Hepatocyte (in vitro differentiated cells): Measurements from ENCODE around the gene ATP7B.

ENCODE experiments used
- EZH2phosphoT487 ChIP-seq: fragments of 200-600 bp; sonication (generic); IDR thresholded peaks from one replicate; pipeline ENCODE4 v1.6.1; 2018; ENCODE audit warnings: antibody characterized with exemption, mild to moderate bottlenecking, low read depth, moderate library complexity; ENCODE audit not compliant: unreplicated experiment, severe bottlenecking
- TF ChIP-seq, protein P1 (sequence below): fragments of 200-600 bp; sonication (generic); IDR thresholded peaks from 2 replicates; pipeline ENCODE4 v1.5.1; 2016; ENCODE audit warnings: antibody characterized with exemption, mild to moderate bottlenecking; ENCODE audit not compliant: poor library complexity

DNA sequence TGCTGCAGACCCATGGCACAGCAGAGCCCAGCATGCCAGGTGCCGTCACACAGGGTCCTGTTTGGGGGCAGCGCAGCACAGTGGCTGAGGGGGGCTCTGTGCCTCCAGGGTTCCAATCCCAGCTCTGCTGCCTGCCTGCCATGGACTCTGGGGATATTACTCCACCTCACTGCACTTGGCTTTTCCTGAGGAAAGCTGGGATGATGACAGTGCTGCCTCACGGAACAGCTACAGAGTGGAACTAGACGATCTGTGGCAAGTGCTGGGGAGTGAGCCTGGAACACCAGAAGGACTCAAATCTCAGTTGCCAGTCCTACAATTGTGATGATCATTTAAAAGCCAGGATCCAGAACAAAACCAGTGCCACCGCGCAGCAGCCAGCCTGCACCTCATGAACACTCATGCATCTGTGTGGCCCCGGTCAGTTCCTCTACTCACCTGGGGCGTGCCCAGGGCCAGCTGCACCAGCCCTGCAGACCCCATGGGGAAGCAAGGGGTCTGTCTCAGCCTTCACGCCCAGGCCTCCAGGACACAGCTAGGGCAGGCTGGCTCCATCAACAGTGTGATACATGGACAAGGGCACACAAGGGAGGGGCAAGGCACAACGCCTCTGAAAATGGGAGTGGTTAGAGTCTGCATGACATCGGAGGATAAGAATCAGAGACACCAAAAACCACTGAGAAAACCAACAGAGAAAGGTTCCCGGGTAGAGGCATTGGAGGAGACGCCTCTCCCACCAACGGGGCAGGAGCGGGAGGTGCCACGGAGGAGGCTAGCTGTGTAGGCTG lies 55.2 kb downstream of the ATP7B start:
- no peak for TF ChIP-seq EZH2phosphoT487
- TF ChIP-seq, protein P1, sequence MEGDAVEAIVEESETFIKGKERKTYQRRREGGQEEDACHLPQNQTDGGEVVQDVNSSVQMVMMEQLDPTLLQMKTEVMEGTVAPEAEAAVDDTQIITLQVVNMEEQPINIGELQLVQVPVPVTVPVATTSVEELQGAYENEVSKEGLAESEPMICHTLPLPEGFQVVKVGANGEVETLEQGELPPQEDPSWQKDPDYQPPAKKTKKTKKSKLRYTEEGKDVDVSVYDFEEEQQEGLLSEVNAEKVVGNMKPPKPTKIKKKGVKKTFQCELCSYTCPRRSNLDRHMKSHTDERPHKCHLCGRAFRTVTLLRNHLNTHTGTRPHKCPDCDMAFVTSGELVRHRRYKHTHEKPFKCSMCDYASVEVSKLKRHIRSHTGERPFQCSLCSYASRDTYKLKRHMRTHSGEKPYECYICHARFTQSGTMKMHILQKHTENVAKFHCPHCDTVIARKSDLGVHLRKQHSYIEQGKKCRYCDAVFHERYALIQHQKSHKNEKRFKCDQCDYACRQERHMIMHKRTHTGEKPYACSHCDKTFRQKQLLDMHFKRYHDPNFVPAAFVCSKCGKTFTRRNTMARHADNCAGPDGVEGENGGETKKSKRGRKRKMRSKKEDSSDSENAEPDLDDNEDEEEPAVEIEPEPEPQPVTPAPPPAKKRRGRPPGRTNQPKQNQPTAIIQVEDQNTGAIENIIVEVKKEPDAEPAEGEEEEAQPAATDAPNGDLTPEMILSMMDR = no peak
